ENCODE measurements around the gene YAP1.

GRCh38 chr11:102184269-102184987 is 74.2 kb downstream of the YAP1 start:
- TF ChIP-seq CTCF (IDR thresholded peaks at IDR 0.05; ENCODE audit: poor library complexity) = no peak
- TF ChIP-seq EZH2 (IDR thresholded peaks at IDR 0.05; ENCODE audit: borderline replicate concordance) = no peak
